Activated naive CD8-positive, alpha-beta T cell (primary cell): ENCODE results near the gene PGAM2.

Experiments
- H3K27ac Mint-ChIP-seq: one replicate; pipeline ENCODE4 v1.8.0; 2021; ENCODE audit warnings: mixed read lengths
- H3K27me3 Mint-ChIP-seq: one replicate; pipeline ENCODE4 v1.8.0; 2021; ENCODE audit warnings: mixed read lengths
- H3K36me3 Mint-ChIP-seq: one replicate; pipeline ENCODE4 v1.8.0; 2021; ENCODE audit warnings: mixed read lengths
- H3K4me1 Mint-ChIP-seq: one replicate; pipeline ENCODE4 v1.8.0; 2021; ENCODE audit warnings: low read depth, mixed read lengths
- H3K4me3 Mint-ChIP-seq: one replicate; pipeline ENCODE4 v1.8.0; 2021; ENCODE audit warnings: mild to moderate bottlenecking, mixed read lengths
- H3K9me3 Mint-ChIP-seq: one replicate; pipeline ENCODE4 v1.8.0; 2021; ENCODE audit warnings: low read depth, mixed read lengths

PGAM2 gene

DNA sequence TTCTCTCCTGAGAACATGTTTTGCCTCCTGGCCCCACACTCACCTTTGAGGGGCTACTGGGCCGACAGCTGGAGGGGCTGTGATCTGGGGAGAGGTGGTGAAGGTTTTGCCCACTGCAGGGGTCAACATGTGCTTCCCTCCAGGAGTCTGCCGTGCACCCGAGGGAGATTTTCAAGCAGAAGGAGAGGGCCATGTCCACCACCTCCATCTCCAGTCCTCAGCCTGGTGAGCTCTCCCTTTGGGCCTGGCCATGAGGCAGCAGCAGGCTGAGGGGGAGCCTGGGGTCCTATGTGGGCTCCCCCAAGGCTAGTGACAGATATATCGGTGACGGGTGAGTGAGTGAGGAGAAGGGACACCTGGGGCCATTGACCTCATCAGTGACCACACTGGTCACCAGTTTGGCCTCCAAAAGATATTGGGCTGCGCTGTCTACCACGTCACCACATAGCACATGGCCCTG is 6.6 kb downstream of the PGAM2 start:
- Mint-ChIP-seq H3K27ac (peak overlapping the region; percentile 88), H3K4me1 (peaks cover 37% of the 10 kb centered on the region), H3K9me3 (no peaks in the 10 kb centered on the region), H3K36me3 (no peaks in the 10 kb centered on the region), H3K4me3 (no peak overlapping the region), H3K27me3 (no peaks in the 10 kb centered on the region)

DNA sequence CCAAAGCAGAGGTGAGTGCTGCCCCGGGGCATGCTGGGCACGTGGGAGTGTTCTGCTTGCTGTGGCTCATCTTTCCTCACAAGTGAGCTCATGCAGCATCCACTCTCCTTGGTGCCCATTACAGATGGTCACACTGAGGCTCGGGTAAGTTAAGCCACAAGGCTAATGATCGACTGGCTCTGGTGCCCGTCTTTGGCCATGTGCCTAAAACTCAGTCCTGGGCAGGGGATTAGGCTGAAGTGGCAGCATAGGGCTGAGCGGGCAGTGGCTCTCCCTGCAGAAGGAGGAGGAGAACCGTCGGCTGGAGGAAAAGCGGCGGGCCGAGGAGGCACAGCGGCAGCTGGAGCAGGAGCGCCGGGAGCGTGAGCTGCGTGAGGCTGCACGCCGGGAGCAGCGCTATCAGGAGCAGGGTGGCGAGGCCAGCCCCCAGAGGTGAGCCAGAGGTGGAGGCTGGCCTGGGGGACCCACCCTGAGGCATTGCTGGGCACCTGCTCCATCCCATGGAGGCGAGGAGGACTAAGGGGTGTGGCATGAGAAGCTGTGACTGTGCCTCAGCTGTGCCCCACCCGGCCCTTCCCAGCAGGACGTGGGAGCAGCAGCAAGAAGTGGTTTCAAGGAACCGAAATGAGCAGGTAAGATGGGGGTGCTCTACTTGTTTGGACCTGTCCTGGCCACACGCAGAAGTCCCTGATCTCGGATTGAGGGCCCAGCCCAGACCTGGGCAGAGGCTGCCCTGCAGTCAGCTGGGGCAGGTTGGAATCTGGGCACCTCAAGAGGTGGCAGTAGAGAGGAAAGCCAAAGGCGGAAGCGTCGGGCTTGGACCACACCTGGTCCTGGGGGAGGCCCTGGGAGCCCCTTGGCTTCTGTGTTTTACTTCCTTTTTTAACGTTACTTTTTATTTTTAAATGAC is 7.3 kb downstream of the PGAM2 start:
- Mint-ChIP-seq H3K9me3 (no peaks in the 10 kb centered on the region), H3K36me3 (no peaks in the 10 kb centered on the region), H3K27ac (peak overlapping the region; percentile 88), H3K4me1 (peaks cover 37% of the 10 kb centered on the region), H3K4me3 (no peak overlapping the region), H3K27me3 (no peaks in the 10 kb centered on the region)

DNA sequence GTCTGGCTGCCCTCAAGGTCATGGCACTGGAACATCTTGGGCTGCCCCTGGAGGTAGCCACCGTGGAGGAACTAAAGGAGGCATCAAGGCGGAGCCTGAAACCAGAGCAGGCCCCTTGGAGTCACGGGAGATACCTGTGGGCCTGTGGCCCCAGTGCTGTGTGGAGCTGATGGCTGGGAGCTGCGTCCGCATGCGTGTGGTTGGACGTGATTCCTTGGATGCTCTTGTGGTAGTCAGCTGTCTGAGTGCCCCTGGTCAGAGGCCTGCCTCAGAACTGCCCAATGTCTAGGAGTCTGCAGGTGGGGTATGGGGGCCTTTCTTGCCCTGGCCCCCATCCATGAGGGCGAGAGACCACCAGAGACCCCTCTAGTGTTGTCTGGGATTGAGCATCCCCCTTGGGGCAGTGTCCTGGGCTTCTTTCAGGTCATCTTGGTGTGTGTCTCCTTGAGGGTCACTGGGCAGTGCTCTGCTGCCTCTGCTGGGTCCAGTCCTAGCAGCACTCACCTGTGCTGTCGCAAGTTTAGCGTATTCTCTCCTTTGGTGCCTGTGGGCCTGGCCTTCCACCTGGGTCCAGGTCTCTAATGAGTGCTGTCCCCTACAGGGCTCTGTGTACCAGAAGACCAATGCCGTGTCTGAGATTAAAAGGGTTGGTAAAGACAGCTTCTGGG is 8.1 kb downstream of the PGAM2 start:
- Mint-ChIP-seq H3K4me3 (no peak overlapping the region), H3K27me3 (no peaks in the 10 kb centered on the region), H3K9me3 (no peaks in the 10 kb centered on the region), H3K4me1 (peaks cover 44% of the 10 kb centered on the region), H3K27ac (peak overlapping the region; percentile 34), H3K36me3 (no peaks in the 10 kb centered on the region)

DNA sequence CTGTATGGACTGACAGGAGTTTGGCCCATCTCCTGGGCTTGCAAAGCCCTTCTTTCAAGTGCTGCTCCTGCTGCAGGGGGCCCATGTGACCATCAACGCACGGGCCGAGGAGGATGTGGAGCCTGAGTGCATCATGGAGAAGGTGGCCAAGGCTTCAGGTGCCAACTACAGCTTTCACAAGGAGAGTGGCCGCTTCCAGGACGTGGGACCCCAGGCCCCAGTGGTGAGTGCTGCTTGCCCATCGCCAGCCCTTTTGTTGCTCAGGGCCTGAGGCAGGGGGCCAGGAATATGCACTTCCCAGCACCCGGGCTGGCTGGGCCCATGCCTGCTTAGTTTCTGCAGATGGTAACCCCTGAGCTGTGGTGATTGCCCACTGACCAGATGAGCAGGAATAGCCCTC is 8.7 kb downstream of the PGAM2 start:
- H3K9me3 Mint-ChIP-seq, result no peaks in the 10 kb centered on the region
- no peaks in the 10 kb centered on the region for H3K36me3 Mint-ChIP-seq
- H3K4me1 Mint-ChIP-seq, result peaks cover 50% of the 10 kb centered on the region
- H3K4me3 Mint-ChIP-seq, result no peak overlapping the region
- H3K27me3 Mint-ChIP-seq, result no peaks in the 10 kb centered on the region
- H3K27ac Mint-ChIP-seq, result no peak overlapping the region

DNA sequence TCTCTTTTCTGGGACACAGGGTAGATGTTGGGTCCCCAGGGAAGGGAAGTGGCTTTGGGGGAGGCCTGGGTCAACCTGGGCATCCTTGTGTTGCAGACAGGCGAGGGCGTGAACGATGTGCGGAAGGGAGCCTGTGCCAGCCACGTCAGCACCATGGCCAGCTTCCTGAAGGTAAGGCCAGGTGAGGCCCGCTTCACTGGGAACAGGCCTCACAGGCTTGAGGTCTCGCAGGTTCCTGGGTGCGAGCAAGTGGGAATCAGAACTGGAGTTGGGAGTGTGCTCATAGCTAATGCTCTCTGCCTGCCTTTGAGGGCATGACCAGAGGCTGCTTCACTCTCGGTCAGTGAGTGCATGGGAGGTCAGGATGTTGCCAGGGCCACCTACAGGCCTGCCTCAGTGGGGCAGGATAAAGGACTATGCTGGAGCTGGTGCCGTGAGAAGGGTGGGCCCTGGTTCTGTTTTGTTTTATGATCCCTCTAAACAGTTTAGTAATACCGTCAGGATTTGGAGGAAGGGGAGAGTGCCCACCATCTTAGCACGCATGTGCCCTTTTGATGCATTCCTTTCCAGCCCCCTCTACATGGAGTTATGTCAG is 12.5 kb downstream of the PGAM2 start:
- no peak overlapping the region for H3K27ac Mint-ChIP-seq
- H3K9me3 Mint-ChIP-seq, result no peaks in the 10 kb centered on the region
- H3K4me1 Mint-ChIP-seq, result peaks cover 62% of the 10 kb centered on the region
- H3K27me3 Mint-ChIP-seq, result no peaks in the 10 kb centered on the region
- no peak overlapping the region for H3K4me3 Mint-ChIP-seq
- peaks cover 2% of the 10 kb centered on the region for H3K36me3 Mint-ChIP-seq

DNA sequence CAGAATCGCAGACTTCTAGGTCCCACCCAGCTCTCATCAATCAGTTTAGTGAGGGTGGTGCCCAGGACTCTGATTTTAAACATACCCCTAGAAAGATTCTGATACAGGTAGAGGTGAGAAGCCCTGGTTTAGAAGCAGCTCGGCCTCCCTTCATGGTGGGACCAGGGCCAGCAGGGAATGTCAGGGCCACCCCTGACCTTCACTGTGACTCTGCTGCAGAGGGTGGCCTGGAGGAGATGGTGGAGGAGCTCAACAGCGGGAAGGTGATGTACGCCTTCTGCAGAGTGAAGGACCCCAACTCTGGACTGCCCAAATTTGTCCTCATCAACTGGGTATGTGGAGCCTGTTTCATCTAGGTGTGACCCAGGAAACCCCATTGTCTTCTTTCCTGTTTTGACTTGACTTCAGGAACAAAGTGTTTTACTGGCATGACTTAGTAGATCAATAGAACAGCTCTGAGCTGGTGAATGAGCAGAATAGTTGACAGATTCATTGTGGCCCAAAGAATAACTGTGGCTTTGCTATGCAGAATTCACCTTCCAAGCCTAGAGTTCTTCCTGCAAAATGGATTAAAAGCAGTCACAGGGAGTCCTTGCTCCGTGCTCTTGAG is 13.7 kb downstream of the PGAM2 start:
- Mint-ChIP-seq H3K9me3 (no peaks in the 10 kb centered on the region), H3K4me1 (peaks cover 69% of the 10 kb centered on the region), H3K4me3 (peak overlapping the region; percentile 35), H3K27ac (peak overlapping the region; percentile 50), H3K27me3 (no peaks in the 10 kb centered on the region), H3K36me3 (peaks cover 6% of the 10 kb centered on the region)

DNA sequence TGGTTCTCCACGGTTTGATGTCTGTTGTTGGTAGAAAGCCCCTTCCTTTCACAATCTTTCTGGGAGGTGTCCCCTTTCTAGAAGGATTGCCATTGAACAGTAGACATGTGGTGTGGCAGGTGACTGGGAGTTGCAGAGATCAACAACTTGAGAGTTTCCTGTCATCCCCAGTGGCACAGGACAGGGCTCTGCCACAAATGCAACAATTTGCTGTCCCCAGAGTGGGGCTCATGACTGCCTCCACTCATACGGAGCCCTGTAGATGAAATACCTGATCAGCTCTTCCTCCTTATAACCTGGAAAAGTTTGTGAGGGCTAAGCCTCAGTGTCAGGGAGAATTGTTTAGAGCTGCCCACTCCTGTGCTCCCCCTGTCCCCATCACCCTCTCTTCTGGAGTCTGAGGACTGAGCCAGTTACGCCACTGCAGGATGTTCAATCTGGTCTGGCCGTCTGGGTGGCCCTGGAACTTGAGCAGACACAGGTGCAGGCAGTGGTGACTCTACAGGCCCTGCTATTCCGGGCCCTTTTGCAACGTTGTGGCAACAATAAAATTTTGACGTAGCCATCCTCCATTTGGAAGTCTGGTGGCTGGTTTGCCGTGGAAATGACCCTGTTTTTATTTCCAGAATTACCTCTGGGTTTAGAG is 14.3 kb downstream of the PGAM2 start:
- peaks cover 11% of the 10 kb centered on the region for H3K36me3 Mint-ChIP-seq
- H3K27me3 Mint-ChIP-seq, result no peaks in the 10 kb centered on the region
- H3K4me3 Mint-ChIP-seq, result peak overlapping the region; percentile 40
- peak overlapping the region; percentile 79 for H3K27ac Mint-ChIP-seq
- H3K9me3 Mint-ChIP-seq, result no peaks in the 10 kb centered on the region
- H3K4me1 Mint-ChIP-seq, result peaks cover 73% of the 10 kb centered on the region

DNA sequence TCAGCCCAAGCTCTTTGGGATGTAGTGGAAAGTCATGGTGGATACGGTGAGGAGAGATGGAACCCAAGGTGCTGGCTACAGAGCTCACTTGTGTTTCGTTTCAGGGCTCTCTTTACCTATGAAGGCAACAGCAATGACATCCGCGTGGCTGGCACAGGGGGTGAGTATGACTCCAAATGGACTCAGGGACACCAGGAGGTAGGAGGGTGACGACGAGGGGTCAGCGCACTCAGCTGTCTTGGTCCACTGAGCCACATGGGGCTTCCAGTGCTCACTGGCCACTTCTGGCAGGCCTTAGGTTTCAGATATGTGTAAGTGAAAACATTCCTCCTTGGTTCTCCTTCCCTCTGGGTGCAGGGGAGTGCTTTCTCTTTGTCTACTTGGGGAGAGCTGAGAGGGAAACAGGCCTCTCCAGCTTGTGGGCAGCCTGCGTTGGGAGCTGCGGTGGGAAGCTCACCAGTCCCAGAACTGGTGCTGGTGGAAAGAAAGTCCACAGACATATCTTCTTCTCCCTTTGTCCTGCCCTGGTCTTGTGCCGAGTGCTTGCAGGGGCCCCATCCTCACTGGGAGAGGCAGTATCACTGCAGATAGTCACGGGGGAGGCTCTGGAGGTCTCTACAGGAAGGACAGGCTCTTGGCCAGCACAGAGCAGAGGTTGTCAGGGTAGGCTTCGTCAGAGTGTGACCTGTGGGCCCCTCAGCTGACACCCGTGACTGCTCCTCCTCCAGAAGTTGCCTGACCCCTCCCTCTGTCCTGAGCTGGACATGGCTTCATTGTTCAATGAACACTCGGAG is 15.0 kb downstream of the PGAM2 start:
- peak overlapping the region; percentile 79 for H3K27ac Mint-ChIP-seq
- peaks cover 73% of the 10 kb centered on the region for H3K4me1 Mint-ChIP-seq
- H3K27me3 Mint-ChIP-seq, result no peaks in the 10 kb centered on the region
- H3K36me3 Mint-ChIP-seq, result peaks cover 11% of the 10 kb centered on the region
- no peaks in the 10 kb centered on the region for H3K9me3 Mint-ChIP-seq
- H3K4me3 Mint-ChIP-seq, result peak overlapping the region; percentile 40

DNA sequence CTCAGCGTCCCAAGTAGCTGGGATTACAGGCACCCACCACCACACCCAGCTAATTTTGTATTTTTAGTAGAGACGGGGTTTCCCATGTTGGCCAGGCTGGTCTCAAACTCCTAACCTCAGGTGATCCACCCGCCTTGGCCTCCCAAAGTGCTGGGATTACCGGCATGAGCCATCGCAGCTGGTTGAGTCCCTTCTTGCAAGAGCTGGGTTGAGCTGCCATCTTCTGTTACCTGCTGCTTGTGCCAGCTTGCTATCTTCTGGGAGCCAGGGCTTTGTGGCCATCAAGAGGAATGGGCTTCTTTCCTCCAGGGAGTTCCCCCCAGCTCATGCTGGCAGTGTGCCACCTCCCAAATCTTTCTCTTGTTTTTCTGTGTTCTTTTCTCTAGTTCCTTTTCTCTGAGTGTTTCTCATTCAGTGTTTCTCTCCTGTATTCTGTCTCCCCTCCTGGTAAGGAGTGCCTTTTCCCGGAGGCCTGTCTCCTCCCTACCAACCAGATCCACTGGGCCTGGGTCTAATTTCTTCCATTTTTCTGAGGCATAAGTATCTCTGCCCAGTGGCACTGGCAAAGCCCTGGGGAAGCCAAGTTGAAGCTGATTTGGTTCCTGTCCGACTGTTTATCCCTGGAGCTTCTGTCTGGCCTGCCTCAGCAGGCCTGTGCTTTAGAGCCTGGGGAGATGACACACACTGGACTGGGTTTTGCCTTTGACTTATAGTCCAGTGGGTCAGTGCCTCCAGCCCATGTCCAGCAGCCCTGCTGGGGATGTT is 17.2 kb downstream of the PGAM2 start:
- peaks cover 76% of the 10 kb centered on the region for H3K4me1 Mint-ChIP-seq
- peaks cover 11% of the 10 kb centered on the region for H3K36me3 Mint-ChIP-seq
- peak overlapping the region; percentile 52 for H3K4me3 Mint-ChIP-seq
- H3K27me3 Mint-ChIP-seq, result no peaks in the 10 kb centered on the region
- H3K9me3 Mint-ChIP-seq, result no peaks in the 10 kb centered on the region
- no peak overlapping the region for H3K27ac Mint-ChIP-seq

DNA sequence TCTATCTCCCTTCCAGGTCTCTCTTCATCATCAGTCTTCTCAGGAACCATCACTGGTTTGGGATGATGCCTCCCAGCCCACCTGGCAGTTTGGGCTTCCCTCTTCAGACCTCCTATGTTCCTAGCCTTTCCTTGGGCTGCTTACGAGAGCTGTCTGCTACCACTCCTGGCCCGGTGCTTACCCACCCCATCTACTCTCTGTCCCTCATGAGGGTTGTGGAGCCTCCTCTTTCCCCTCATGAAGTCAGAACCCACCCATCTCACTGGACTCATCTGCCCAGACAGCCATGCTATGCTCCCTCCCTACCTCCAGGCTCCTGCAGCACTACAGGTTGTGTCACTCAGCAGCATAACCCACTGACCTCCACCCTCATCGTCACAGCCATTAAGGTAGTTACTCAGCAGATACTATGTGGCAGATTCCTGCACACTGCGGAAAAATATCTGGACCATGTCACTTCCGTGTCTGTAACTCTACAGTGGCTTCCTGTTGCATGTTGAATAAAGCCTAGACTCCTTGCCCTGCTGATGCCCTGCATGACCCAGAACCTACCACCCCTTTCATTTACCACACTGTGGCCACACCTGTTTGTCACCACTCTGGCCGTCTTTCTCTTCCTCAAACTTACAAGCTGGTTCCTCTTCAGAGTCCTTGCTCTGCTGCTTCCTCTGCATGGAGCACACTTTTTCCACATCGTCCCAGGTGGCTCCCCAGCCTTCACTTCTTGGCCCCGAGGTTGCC is 18.9 kb downstream of the PGAM2 start:
- Mint-ChIP-seq H3K36me3 (peaks cover 11% of the 10 kb centered on the region), H3K27ac (peak overlapping the region; percentile 90), H3K4me3 (peak overlapping the region; percentile 95), H3K27me3 (no peaks in the 10 kb centered on the region), H3K9me3 (no peaks in the 10 kb centered on the region), H3K4me1 (peaks cover 65% of the 10 kb centered on the region)

DNA sequence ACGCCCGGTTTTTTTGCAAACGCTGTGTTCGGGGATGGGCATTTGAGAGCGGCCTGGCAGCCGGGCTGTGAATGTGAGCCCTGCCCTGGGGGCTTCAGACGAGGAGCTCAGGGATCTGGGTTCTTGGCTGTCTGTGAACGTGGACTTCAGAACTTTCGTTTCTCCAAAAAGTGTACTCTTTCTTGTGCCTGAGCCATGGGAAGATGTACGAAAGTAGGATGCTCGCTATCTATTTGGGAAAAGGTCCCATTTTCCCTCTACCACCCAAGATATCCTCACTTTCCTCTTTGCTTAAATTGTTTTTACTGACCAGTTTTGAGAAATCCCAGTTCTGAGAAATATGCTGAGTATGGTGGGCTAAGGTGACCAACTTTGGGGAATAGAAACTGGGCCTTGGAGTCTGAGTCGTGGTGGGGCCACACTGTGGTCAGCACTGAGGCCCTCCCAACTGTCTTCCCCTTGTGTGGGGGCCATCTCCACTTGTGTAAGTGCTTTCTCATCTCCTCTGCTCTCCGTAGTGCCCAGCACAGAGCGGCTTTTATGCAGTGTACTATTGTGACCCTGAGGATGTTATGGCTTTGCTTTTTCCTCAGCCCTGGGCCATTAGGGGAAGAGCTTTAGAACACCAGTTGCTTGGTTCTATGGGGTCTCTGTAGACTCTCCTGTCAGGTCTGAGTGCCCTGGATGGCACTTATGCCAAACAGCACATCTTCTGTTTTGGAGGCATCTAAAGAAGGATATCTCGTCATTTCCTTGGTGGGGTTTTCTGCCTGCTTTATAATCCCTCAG is 19.9 kb downstream of the PGAM2 start:
- Mint-ChIP-seq H3K4me3 (peak overlapping the region; percentile 95), H3K9me3 (no peaks in the 10 kb centered on the region), H3K36me3 (peaks cover 11% of the 10 kb centered on the region), H3K27me3 (no peaks in the 10 kb centered on the region), H3K27ac (peak overlapping the region; percentile 90), H3K4me1 (peaks cover 60% of the 10 kb centered on the region)
